HepG2 (cell line): ENCODE data around the gene SIRT7. TPM values are rescaled to one million over a fixed set of nuclear protein-coding genes. Genes with fewer than 3 reads are reported as not detected.
A peak's percentile ranks its signal among the peaks of the same experiment; 100 is the strongest.

ENCODE experiments used
- AGO2 ChIP-seq: fragments of 200-400 bp; formaldehyde crosslinking; optimal IDR thresholded peaks from 2 replicates; pipeline ENCODE3; 2017; ENCODE audit warnings: mild to moderate bottlenecking, low read depth, low read length, moderate library complexity
- HNF4A ChIP-seq: sonication (generic); formaldehyde crosslinking; IDR thresholded peaks from 2 replicates; pipeline ENCODE4 v1.4.0; 2020; ENCODE audit warnings: missing genetic modification reagents
- RBFOX2 ChIP-seq: fragments of 200-400 bp; formaldehyde crosslinking; IDR thresholded peaks from 2 replicates; pipeline ENCODE4 v1.6.1; 2017; ENCODE audit warnings: low read depth, mild to moderate bottlenecking, low read length
- polyA plus RNA-seq, 8 experiments: library from polyadenylated mRNA; depleted of rRNA in 3 of 8; stranded (reverse) in 7 of 8; unstranded in 1 of 8; fragments of >200 nt; fragmentation: Illumina TruSeq in 4 of 8; extraction: Trizol in 4 of 8; gene quantifications; 2 replicates each; pipeline versions ENCODE4 v1.2.1 to v1.2.3, GENCODE V29; 2011 to 2016; ENCODE audit warnings: low read depth in 4 of 8, missing spikeins in 1 of 8, mixed read lengths in 1 of 8; ENCODE audit not compliant: insufficient read depth in 1 of 8
- total RNA-seq, 5 experiments: library from RNA; depleted of rRNA; stranded (reverse); fragments of >200 nt; fragmentation: Illumina TruSeq; extraction: Trizol; gene quantifications; 2 replicates each; pipeline ENCODE4 v1.2.3, GENCODE V29; 2016; ENCODE audit warnings: low read depth in 1 of 5
- TF ChIP-seq, protein P1 (sequence below): sonication (generic); formaldehyde crosslinking; IDR thresholded peaks from 2 replicates; pipeline ENCODE4 v1.5.0; 2020; ENCODE audit warnings: mild to moderate bottlenecking, missing genetic modification reagents, borderline replicate concordance
- TF ChIP-seq, protein P2 (sequence below): sonication (generic); formaldehyde crosslinking; IDR thresholded peaks from 2 replicates; pipeline ENCODE4 v1.9.0; 2022; ENCODE audit warnings: low read depth, missing genetic modification reagents

Gene SIRT7
- total and polyA plus RNA-seq, 2 of the 13 experiments (the other 11 are each of a cell fraction or from before 2014, with no cell fraction given): 8.3 to 24.8 TPM

GRCh38 chr17:81865733-81866439, 52.1 kb downstream of the SIRT7 start (continued):
- TF ChIP-seq AGO2: peak; percentile 94
- TF ChIP-seq, protein P1, sequence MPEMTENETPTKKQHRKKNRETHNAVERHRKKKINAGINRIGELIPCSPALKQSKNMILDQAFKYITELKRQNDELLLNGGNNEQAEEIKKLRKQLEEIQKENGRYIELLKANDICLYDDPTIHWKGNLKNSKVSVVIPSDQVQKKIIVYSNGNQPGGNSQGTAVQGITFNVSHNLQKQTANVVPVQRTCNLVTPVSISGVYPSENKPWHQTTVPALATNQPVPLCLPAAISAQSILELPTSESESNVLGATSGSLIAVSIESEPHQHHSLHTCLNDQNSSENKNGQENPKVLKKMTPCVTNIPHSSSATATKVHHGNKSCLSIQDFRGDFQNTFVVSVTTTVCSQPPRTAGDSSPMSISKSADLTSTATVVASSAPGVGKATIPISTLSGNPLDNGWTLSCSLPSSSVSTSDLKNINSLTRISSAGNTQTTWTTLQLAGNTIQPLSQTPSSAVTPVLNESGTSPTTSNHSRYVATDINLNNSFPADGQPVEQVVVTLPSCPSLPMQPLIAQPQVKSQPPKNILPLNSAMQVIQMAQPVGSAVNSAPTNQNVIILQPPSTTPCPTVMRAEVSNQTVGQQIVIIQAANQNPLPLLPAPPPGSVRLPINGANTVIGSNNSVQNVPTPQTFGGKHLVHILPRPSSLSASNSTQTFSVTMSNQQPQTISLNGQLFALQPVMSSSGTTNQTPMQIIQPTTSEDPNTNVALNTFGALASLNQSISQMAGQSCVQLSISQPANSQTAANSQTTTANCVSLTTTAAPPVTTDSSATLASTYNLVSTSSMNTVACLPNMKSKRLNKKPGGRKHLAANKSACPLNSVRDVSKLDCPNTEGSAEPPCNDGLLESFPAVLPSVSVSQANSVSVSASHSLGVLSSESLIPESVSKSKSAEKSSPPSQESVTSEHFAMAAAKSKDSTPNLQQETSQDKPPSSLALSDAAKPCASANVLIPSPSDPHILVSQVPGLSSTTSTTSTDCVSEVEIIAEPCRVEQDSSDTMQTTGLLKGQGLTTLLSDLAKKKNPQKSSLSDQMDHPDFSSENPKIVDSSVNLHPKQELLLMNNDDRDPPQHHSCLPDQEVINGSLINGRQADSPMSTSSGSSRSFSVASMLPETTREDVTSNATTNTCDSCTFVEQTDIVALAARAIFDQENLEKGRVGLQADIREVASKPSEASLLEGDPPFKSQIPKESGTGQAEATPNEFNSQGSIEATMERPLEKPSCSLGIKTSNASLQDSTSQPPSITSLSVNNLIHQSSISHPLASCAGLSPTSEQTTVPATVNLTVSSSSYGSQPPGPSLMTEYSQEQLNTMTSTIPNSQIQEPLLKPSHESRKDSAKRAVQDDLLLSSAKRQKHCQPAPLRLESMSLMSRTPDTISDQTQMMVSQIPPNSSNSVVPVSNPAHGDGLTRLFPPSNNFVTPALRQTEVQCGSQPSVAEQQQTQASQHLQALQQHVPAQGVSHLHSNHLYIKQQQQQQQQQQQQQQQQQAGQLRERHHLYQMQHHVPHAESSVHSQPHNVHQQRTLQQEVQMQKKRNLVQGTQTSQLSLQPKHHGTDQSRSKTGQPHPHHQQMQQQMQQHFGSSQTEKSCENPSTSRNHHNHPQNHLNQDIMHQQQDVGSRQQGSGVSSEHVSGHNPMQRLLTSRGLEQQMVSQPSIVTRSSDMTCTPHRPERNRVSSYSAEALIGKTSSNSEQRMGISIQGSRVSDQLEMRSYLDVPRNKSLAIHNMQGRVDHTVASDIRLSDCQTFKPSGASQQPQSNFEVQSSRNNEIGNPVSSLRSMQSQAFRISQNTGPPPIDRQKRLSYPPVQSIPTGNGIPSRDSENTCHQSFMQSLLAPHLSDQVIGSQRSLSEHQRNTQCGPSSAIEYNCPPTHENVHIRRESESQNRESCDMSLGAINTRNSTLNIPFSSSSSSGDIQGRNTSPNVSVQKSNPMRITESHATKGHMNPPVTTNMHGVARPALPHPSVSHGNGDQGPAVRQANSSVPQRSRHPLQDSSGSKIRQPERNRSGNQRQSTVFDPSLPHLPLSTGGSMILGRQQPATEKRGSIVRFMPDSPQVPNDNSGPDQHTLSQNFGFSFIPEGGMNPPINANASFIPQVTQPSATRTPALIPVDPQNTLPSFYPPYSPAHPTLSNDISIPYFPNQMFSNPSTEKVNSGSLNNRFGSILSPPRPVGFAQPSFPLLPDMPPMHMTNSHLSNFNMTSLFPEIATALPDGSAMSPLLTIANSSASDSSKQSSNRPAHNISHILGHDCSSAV: 0 out of 2 replicates have a peak, but pooled peaks have one; percentile 20
- peak; percentile 59 for TF ChIP-seq HNF4A
- peak; percentile 62 for TF ChIP-seq RBFOX2
- TF ChIP-seq, protein P2, sequence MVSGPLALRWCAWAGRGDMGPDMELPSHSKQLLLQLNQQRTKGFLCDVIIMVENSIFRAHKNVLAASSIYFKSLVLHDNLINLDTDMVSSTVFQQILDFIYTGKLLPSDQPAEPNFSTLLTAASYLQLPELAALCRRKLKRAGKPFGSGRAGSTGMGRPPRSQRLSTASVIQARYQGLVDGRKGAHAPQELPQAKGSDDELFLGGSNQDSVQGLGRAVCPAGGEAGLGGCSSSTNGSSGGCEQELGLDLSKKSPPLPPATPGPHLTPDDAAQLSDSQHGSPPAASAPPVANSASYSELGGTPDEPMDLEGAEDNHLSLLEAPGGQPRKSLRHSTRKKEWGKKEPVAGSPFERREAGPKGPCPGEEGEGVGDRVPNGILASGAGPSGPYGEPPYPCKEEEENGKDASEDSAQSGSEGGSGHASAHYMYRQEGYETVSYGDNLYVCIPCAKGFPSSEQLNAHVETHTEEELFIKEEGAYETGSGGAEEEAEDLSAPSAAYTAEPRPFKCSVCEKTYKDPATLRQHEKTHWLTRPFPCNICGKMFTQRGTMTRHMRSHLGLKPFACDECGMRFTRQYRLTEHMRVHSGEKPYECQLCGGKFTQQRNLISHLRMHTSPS: peak; percentile 99
